ENCODE data around the gene HDAC9. TPM values are rescaled to one million over a fixed set of nuclear protein-coding genes. Genes with fewer than 3 reads are reported as not detected.

Gene HDAC9
- total RNA-seq, 1 experiment from 2014 or later: 7.7 TPM

- Histone ChIP-seq H3T11ph (ENCODE audit: low read length) (no peak overlapping the region), H3K56ac (ENCODE audit: insufficient read length, low read depth, low read length) (no peak overlapping the region), H3K4me2 (ENCODE audit: insufficient read depth, insufficient read length, low read length) (no peak overlapping the region), H3K27ac (ENCODE audit: insufficient read length, low read depth, low read length) (no peak overlapping the region), H4K8ac (replicated peaks; ENCODE audit: insufficient read length, low read depth, low read length) (no peak overlapping the region), H3K14ac (ENCODE audit: insufficient read depth, low read length) (no peak overlapping the region), H2BK12ac (ENCODE audit: insufficient read length, low read depth, low read length) (no peak overlapping the region), H3K27me3 (ENCODE audit: insufficient read depth, low read length) (no peaks in the 10 kb centered on the region), H2BK5ac (ENCODE audit: insufficient read length, low read length) (no peak overlapping the region), H2AK5ac (ENCODE audit: insufficient read length, low read length) (no peak overlapping the region), H3K23me2 (ENCODE audit: insufficient read length, low read depth, low read length, poor library complexity, severe bottlenecking) (no peaks in the 10 kb centered on the region), H2BK120ac (ENCODE audit: low read depth, low read length, poor library complexity, severe bottlenecking) (no peak overlapping the region), H3K23ac (ENCODE audit: insufficient read length, low read depth, low read length) (no peak overlapping the region), H3K79me1 (ENCODE audit: insufficient read depth, low read depth, low read length, poor library complexity, severe bottlenecking) (no peaks in the 10 kb centered on the region), H2BK15ac (ENCODE audit: low read depth, low read length) (no peak overlapping the region), H3K9ac (ENCODE audit: extremely low read depth, insufficient read length, low read length) (no peak overlapping the region), H4K91ac (ENCODE audit: insufficient read length, low read depth, low read length) (no peak overlapping the region), H3K4ac (ENCODE audit: low read depth, low read length) (no peak overlapping the region), H3K4me1 (ENCODE audit: insufficient read depth, low read length) (no peaks in the 10 kb centered on the region), H3K79me2 (ENCODE audit: insufficient read depth, low read length) (no peaks in the 10 kb centered on the region), H4K20me1 (ENCODE audit: control insufficient read depth, insufficient read depth, insufficient read length) (no peaks in the 10 kb centered on the region), H2BK20ac (ENCODE audit: low read depth, low read length, poor library complexity, severe bottlenecking) (no peak overlapping the region), H3K18ac (ENCODE audit: insufficient read length, low read depth, low read length) (no peak overlapping the region), H4K5ac (ENCODE audit: insufficient read length, low read depth, low read length) (no peak overlapping the region), H2AFZ (ENCODE audit: low read length) (no peak overlapping the region), H3K9me3 (ENCODE audit: control insufficient read depth, low read depth, low read length) (no peaks in the 10 kb centered on the region)
- Mint-ChIP-seq H3K27me3 (ENCODE audit: low read depth) (no peaks in the 10 kb centered on the region), H3K36me3 (ENCODE audit: insufficient read depth in 1 of 3, low read depth in 3 of 3) (no peaks in the 10 kb centered on the region), H3K27ac (no peak overlapping the region; a peak in 1 of 7 replicates), H3K9me3 (no peaks in the 10 kb centered on the region), H3K4me3 (no peak overlapping the region), H3K4me1 (peaks cover 0 to 2% of the 10 kb centered on the region in 2 experiments; a peak in 1 of 4 replicates)
- no CpG with 5 or more reads among the region's 11 CpGs for WGBS (ENCODE audit: extremely low coverage, insufficient read length, low lambda C conversion rate)
- DNase-seq: no peak
- TF ChIP-seq, protein P1, sequence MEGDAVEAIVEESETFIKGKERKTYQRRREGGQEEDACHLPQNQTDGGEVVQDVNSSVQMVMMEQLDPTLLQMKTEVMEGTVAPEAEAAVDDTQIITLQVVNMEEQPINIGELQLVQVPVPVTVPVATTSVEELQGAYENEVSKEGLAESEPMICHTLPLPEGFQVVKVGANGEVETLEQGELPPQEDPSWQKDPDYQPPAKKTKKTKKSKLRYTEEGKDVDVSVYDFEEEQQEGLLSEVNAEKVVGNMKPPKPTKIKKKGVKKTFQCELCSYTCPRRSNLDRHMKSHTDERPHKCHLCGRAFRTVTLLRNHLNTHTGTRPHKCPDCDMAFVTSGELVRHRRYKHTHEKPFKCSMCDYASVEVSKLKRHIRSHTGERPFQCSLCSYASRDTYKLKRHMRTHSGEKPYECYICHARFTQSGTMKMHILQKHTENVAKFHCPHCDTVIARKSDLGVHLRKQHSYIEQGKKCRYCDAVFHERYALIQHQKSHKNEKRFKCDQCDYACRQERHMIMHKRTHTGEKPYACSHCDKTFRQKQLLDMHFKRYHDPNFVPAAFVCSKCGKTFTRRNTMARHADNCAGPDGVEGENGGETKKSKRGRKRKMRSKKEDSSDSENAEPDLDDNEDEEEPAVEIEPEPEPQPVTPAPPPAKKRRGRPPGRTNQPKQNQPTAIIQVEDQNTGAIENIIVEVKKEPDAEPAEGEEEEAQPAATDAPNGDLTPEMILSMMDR (conservative IDR thresholded peaks at IDR 0.05): no peak
Observed at GRCh38 chr7:18828994-18829857, 333.7 kb downstream of the HDAC9 start.

Measured in H9 (cell line).